GM21576 (cell line): ENCODE data around the gene NHSL1.

Source experiments
- ATAC-seq: cut with Tn5 transposase; IDR thresholded peaks from one replicate; pipeline ENCODE4 v1.9.1; 2021; ENCODE audit warnings: mild to moderate bottlenecking, moderate library complexity; ENCODE audit not compliant: unreplicated experiment

The NHSL1 gene

GRCh38 chr6:138467901-138468300, 31.4 kb downstream of the NHSL1 start:
- ATAC-seq: no peak

GRCh38 chr6:138465007-138465645, 34.2 kb downstream of the NHSL1 start:
- no peak for ATAC-seq

- no peak for ATAC-seq
These were observed 35.2 kb downstream of the NHSL1 start for GRCh38 chr6:138464085-138464484.

- ATAC-seq: no peak
These were observed 37.6 kb downstream of the NHSL1 start for GRCh38 chr6:138461647-138462046.

GRCh38 chr6:138456401-138456790, 42.9 kb downstream of the NHSL1 start:
- ATAC-seq: no peak

- peak; percentile 92 for ATAC-seq
These were observed 43.4 kb downstream of the NHSL1 start for GRCh38 chr6:138455746-138456400.

GRCh38 chr6:138454981-138455706, 44.1 kb downstream of the NHSL1 start:
- peak; percentile 34 for ATAC-seq

GRCh38 chr6:138451043-138451442, 48.3 kb downstream of the NHSL1 start:
- no peak for ATAC-seq

- ATAC-seq: no peak
These were observed 48.8 kb downstream of the NHSL1 start for GRCh38 chr6:138450445-138450844.

- ATAC-seq: no peak
These were observed 52.5 kb downstream of the NHSL1 start for GRCh38 chr6:138446821-138447220.

- no peak for ATAC-seq
These were observed 55.3 kb downstream of the NHSL1 start for GRCh38 chr6:138443979-138444378.

GRCh38 chr6:138442663-138443062, 56.6 kb downstream of the NHSL1 start:
- no peak for ATAC-seq

- no peak for ATAC-seq
These were observed 57.3 kb downstream of the NHSL1 start for GRCh38 chr6:138441965-138442364.

- no peak for ATAC-seq
These were observed 58.4 kb downstream of the NHSL1 start for GRCh38 chr6:138440758-138441357.

GRCh38 chr6:138440296-138440695, 59.0 kb downstream of the NHSL1 start:
- no peak for ATAC-seq

- ATAC-seq: no peak
These were observed 59.7 kb downstream of the NHSL1 start for GRCh38 chr6:138439546-138439945.

GRCh38 chr6:138434925-138435324, 64.4 kb downstream of the NHSL1 start:
- ATAC-seq: no peak

GRCh38 chr6:138434096-138434495, 65.2 kb downstream of the NHSL1 start:
- ATAC-seq: no peak

GRCh38 chr6:138432063-138432356, 67.3 kb downstream of the NHSL1 start:
- ATAC-seq: no peak

- ATAC-seq: no peak
These were observed 67.8 kb downstream of the NHSL1 start for GRCh38 chr6:138431256-138432062.
